ENCODE data around the gene LRFN2.

DNA sequence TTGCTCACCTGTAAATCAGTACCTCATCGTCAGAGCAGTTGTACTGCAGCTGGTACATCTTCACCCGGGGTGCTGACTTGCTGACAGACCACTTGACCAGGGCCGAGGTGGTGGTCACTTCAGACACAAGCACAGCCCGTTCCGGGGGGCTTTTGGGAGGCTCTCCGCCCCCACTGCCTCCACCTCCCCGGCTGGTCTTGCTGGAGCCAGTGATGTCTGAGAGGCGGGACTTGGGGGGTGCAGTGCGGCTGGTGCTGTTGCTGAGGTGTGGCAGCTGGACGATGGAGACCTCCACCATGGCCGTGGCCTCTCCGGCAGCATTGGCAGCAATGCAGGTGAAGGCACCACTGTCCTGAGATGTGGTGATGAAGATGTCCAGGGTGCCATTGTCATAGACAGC, 155.5 kb downstream of the LRFN2 start:
- no peak for TF ChIP-seq CTCF (IDR thresholded peaks at IDR 0.05)
- TF ChIP-seq POLR2A (IDR thresholded peaks at IDR 0.05): no peak
